ENCODE measurements around the gene GOLGA6L10. TPM values are rescaled to one million over a fixed set of nuclear protein-coding genes. Genes with fewer than 3 reads are reported as not detected.
"Not testable (repeated sequence)": the region's sequence is repeated elsewhere in the genome, so short reads cannot be mapped to it uniquely, and the experiment has no call there.

The GOLGA6L10 gene
- total RNA-seq, 1 donor from 2014 or later: 6.3 TPM

DNA sequence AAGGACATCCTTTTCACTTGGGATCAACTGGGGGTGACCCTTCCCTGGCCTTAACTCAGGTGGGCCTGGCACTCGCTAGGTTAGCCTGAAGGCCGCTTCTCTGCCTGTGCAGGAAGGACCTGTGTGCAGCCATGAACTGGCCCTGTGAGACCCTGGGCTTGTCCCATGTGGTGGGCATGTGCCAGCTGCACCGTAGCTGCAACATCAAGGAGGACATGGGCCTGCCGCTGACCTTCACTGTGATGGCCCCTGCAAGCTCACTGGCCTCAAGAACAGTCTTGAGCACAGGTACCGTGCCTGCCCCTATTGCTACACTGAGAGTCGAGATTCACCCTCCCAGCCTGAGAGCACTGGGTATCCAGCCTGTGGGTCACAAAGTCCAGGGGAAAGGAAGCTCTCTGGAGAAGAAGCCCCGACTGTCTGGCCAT, 43.6 kb downstream of the GOLGA6L10 start:
- no peak for DNase-seq (ENCODE audit: extremely low spot score, unreplicated experiment)
- Mint-ChIP-seq H3K9me3 (no peaks in the 10 kb centered on the region), H3K27ac (no peak overlapping the region), H3K4me3 (no peak overlapping the region), H3K4me1 (ENCODE audit: unreplicated experiment) (peaks cover 5% of the 10 kb centered on the region), H3K36me3 (no peaks in the 10 kb centered on the region), H3K27me3 (peaks cover 4% of the 10 kb centered on the region)
- TF ChIP-seq, protein P1, sequence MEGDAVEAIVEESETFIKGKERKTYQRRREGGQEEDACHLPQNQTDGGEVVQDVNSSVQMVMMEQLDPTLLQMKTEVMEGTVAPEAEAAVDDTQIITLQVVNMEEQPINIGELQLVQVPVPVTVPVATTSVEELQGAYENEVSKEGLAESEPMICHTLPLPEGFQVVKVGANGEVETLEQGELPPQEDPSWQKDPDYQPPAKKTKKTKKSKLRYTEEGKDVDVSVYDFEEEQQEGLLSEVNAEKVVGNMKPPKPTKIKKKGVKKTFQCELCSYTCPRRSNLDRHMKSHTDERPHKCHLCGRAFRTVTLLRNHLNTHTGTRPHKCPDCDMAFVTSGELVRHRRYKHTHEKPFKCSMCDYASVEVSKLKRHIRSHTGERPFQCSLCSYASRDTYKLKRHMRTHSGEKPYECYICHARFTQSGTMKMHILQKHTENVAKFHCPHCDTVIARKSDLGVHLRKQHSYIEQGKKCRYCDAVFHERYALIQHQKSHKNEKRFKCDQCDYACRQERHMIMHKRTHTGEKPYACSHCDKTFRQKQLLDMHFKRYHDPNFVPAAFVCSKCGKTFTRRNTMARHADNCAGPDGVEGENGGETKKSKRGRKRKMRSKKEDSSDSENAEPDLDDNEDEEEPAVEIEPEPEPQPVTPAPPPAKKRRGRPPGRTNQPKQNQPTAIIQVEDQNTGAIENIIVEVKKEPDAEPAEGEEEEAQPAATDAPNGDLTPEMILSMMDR (conservative IDR thresholded peaks at IDR 0.05): no peak

DNA sequence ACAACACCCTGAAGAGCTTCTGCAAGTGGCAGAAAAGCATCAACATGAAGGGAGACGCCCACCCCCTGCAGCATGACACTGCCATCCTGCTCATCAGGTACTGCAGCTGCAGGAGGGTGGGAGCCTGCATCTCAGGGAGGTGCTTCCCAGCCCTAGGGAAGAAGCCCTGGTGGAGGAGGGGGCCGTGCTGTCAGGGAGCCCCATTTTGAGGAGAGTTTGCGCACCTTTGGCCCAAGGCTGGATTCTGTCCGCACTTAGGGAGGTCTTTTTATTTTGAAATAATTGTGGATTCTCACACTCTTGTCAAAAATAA, 44.5 kb downstream of the GOLGA6L10 start:
- H3K36me3 Mint-ChIP-seq: no peaks in the 10 kb centered on the region
- TF ChIP-seq, protein P1 (conservative IDR thresholded peaks at IDR 0.05): no peak
- no peak for DNase-seq (ENCODE audit: extremely low spot score, unreplicated experiment)

DNA sequence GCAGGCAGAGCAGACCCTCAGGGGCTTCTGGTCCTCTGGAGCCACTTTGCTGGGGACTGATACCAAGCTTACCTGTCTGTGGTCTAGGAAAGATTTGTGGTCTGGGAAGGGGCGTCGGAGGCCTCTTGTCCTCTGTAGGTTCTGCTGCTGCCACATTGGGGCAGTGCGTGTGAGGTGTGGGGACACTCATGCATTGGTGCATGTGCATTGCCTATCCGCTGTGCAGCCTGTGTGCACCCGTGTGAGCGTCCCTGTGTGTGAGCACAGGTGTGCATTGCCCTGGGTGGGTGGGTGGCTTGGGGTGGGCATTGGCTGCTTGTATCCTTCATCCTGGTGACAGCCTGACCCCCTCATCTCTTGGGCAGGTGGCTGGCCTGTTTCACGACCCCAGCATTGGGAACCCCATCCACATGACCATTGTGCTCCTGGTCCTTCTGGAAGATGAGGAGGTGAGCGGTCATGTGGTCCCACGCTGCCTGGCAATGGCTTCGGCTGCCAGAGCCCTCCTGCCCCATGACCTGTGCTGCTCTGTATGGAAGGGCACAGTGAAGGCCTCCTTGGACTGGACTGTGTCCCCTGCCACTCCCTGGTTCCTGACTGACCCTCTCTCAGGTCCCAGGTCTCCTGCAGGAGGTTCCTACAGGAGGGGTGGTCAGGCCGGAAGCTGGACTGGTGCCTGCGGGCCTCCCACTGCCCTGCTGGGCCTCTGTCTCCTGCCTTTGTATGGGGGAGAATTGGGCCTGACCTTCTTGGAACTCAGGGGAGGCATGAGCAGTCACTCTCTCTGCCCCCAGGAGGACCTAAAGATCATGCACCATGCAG, 45.1 kb downstream of the GOLGA6L10 start:
- TF ChIP-seq, protein P1 (conservative IDR thresholded peaks at IDR 0.05): no peak
- H3K9me3 Mint-ChIP-seq: no peaks in the 10 kb centered on the region
- no peak overlapping the region for H3K27ac Mint-ChIP-seq
- H3K27me3 Mint-ChIP-seq: no peaks in the 10 kb centered on the region
- H3K4me1 Mint-ChIP-seq (ENCODE audit: unreplicated experiment): peaks cover 5% of the 10 kb centered on the region
- no peak for DNase-seq (ENCODE audit: extremely low spot score, unreplicated experiment)
- H3K36me3 Mint-ChIP-seq: no peaks in the 10 kb centered on the region
- H3K4me3 Mint-ChIP-seq: no peak overlapping the region

More for the DNA sequence above, 44.5 kb downstream of the GOLGA6L10 start:
- H3K4me1 Mint-ChIP-seq (ENCODE audit: unreplicated experiment): peaks cover 5% of the 10 kb centered on the region
- H3K9me3 Mint-ChIP-seq: no peaks in the 10 kb centered on the region
- no peak overlapping the region for H3K4me3 Mint-ChIP-seq
- no peaks in the 10 kb centered on the region for H3K27me3 Mint-ChIP-seq
- H3K27ac Mint-ChIP-seq: no peak overlapping the region

DNA sequence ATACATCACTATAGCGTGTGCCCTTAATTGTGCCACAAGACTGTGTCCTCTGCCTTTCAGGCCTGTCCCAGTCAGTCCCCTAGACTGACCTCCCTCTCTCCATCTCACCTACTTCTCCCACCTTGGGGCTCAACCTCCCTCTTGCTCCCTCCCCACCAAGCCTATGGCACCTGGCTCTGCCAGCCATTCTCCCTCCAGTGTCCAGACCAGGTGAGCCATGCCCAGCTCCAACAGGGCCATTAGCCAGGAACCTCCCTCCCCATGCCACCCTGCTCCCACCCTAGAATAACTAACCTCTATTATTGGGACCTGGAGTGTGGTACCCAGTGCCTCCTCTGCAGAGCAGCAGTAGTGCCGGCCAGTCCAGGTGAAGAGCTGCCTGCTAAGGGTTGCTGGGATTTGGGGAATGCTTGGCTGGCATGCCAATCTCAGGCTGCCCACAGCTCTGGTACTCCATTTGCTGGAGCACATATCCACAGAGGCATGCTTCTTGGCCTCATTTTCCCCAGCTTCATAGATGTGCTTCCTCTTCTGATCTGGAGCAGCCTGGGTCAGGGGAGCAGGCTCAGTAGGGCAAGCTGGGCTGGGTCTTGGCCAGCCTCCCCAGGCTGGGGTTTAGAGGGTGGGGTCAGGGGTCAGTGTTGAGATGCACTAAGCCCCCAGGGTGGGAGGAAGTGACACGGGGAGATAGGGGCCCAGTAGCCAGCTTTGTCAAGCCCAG, 47.8 kb downstream of the GOLGA6L10 start:
- H3K9me3 Mint-ChIP-seq: no peaks in the 10 kb centered on the region
- H3K4me3 Mint-ChIP-seq: no peak overlapping the region
- peaks cover 5% of the 10 kb centered on the region for H3K4me1 Mint-ChIP-seq (ENCODE audit: unreplicated experiment)
- no peaks in the 10 kb centered on the region for H3K36me3 Mint-ChIP-seq
- no peaks in the 10 kb centered on the region for H3K27me3 Mint-ChIP-seq
- no peak for DNase-seq (ENCODE audit: extremely low spot score, unreplicated experiment)
- H3K27ac Mint-ChIP-seq: no peak overlapping the region
- TF ChIP-seq, protein P1 (conservative IDR thresholded peaks at IDR 0.05): no peak

DNA sequence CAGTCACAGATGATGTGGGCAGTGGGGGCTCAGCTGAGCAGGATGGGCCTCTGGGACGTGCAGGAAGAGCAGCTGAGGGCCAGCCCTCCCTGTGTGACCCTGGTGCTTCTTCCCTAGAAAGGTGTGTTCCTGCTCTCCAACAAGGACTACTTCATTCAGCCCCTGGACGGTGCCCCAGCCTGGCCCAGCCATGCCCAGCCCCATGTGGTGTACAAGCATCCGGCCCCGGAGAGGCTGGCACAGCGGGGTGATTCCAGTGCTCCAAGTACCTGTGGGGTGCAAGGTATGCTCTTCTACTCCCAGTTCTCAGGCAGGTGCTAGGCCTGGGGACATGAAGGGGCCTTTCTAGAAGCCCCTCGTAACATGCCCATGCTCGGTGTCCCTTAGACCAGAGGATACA, 48.4 kb downstream of the GOLGA6L10 start:
- Mint-ChIP-seq H3K36me3 (no peaks in the 10 kb centered on the region), H3K4me1 (ENCODE audit: unreplicated experiment) (peaks cover 5% of the 10 kb centered on the region), H3K4me3 (no peak overlapping the region), H3K27me3 (no peaks in the 10 kb centered on the region), H3K9me3 (no peaks in the 10 kb centered on the region), H3K27ac (no peak overlapping the region)
- TF ChIP-seq, protein P1 (conservative IDR thresholded peaks at IDR 0.05): no peak
- DNase-seq (ENCODE audit: extremely low spot score, unreplicated experiment): no peak

DNA sequence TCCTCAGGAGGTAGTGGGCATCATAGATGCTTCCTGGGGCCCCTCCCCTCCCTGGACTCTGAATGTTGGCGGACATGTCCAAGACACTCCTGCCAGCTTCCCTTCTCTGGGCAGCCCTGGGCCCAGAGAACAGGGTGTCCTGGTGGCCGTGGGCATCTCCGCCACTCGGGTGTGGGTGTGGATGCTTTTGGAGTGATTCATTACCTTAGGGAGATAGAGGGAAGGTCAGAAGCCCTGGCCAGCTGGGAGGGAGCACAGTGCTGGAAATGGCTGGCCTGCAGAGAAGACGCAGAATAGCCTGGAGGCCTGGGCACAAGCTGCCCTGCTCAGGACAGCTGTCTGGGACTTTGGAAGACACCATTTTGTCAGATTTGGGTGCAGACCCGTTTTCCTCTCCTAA, 48.9 kb downstream of the GOLGA6L10 start:
- not testable (repeated sequence) for H3K36me3 Mint-ChIP-seq; H3K27me3 Mint-ChIP-seq; H3K9me3 Mint-ChIP-seq; H3K4me1 Mint-ChIP-seq (ENCODE audit: unreplicated experiment); DNase-seq (ENCODE audit: extremely low spot score, unreplicated experiment); H3K4me3 Mint-ChIP-seq; H3K27ac Mint-ChIP-seq

DNA sequence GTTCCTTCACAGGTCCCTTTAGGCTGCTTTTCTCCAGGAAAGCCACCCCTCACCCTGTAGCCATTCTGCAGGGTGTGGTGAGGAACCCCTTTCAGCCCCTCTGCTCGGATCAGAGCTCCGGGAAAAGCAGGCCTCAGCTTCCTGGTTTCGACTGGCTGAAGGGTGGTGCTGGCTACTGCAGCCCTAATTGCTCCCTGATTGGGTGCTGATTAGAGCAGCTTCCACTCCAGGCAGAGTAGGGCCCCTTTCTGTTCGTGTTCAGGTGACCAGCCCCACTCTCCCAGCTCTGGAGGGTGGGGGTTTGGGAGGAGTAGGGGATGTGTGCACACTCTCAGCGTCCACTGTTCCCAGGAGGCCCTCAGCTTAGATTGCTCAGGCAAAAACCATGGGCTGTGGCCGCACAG, 49.8 kb downstream of the GOLGA6L10 start:
- H3K4me3 Mint-ChIP-seq; DNase-seq (ENCODE audit: extremely low spot score, unreplicated experiment); H3K36me3 Mint-ChIP-seq; H3K4me1 Mint-ChIP-seq (ENCODE audit: unreplicated experiment); H3K27me3 Mint-ChIP-seq; H3K9me3 Mint-ChIP-seq; H3K27ac Mint-ChIP-seq: not testable (repeated sequence)
